C4-2B (cell line): ENCODE data around the gene SHE.

Experiments used
- ZFX ChIP-seq: fragments of 450-650 bp; IDR thresholded peaks from 2 replicates; pipeline ENCODE4 v1.6.1; 2017
- TF ChIP-seq, protein P1 (sequence below): fragments of 450-650 bp; conservative IDR thresholded peaks from 2 replicates; pipeline ENCODE4 v1.5.1; 2017; ENCODE audit warnings: mild to moderate bottlenecking

DNA sequence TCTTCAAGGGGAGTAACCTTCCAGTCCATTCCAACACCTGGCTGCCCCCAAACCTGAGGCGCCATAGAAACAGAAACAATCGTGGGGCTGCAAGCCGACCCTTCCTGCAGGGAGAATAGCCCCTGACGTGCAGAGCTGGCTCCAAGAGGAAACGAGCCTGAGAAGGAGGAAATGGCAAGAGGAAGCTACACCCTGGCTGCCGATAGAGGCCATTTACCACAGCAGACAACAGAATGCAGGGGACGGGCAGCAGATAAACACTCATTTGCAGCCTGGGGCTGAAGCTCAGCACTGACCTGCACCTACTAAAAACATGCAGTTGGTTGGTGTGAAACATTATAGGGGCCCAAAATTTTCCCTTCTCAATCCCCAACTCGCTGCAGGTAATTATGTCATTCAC, 8.9 kb downstream of the SHE start:
- TF ChIP-seq, protein P1, sequence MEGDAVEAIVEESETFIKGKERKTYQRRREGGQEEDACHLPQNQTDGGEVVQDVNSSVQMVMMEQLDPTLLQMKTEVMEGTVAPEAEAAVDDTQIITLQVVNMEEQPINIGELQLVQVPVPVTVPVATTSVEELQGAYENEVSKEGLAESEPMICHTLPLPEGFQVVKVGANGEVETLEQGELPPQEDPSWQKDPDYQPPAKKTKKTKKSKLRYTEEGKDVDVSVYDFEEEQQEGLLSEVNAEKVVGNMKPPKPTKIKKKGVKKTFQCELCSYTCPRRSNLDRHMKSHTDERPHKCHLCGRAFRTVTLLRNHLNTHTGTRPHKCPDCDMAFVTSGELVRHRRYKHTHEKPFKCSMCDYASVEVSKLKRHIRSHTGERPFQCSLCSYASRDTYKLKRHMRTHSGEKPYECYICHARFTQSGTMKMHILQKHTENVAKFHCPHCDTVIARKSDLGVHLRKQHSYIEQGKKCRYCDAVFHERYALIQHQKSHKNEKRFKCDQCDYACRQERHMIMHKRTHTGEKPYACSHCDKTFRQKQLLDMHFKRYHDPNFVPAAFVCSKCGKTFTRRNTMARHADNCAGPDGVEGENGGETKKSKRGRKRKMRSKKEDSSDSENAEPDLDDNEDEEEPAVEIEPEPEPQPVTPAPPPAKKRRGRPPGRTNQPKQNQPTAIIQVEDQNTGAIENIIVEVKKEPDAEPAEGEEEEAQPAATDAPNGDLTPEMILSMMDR = no peak
- TF ChIP-seq ZFX = no peak
